T-helper 2 cell treated with Interferon-gamma antibody and Interleukin-4, amounts not matched to agents 100 ng/mL and 5 ng/mL, for 36 hours (primary cell): ENCODE measurements around the gene BAZ2B. TPM values are rescaled to one million over a fixed set of nuclear protein-coding genes. Genes with fewer than 3 reads are reported as not detected.

ENCODE experiments used
- intact Hi-C: fragments of 100-400 bp; cut with micrococcal nuclease; formaldehyde crosslinking; loops from one replicate; pipeline ENCODE4 v1.15.1; 2023
- total RNA-seq: library from RNA; stranded (reverse); gene quantifications from 2 replicates; pipeline ENCODE4 v1.2.3, GENCODE V29; 2022

The BAZ2B gene
- total RNA-seq, 1 donor from 2014 or later: 8.5 TPM

DNA sequence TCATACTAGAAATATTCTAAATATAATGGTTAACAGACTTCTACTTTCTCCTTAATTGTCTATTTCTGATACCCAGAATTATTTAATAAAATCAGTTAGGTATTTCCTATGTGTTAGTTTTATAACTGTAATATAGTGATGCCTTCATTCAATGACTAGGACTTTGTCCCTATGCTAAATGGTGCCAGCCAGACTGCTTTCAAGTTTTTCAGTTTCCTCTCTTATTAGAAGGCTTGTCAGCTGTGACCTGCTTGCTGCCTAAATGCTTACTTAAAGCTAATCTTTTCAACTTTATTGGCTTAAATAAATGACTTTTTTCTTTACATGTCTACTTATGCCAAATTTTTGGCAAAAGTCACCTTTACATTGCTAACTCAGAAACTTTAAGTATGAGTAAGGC, 30.7 kb downstream of the BAZ2B start:
- intact Hi-C loops: no loop called here

- intact Hi-C loops: no loop called here
Observed at GRCh38 chr2:159584796-159585195, 31.6 kb downstream of the BAZ2B start.

DNA sequence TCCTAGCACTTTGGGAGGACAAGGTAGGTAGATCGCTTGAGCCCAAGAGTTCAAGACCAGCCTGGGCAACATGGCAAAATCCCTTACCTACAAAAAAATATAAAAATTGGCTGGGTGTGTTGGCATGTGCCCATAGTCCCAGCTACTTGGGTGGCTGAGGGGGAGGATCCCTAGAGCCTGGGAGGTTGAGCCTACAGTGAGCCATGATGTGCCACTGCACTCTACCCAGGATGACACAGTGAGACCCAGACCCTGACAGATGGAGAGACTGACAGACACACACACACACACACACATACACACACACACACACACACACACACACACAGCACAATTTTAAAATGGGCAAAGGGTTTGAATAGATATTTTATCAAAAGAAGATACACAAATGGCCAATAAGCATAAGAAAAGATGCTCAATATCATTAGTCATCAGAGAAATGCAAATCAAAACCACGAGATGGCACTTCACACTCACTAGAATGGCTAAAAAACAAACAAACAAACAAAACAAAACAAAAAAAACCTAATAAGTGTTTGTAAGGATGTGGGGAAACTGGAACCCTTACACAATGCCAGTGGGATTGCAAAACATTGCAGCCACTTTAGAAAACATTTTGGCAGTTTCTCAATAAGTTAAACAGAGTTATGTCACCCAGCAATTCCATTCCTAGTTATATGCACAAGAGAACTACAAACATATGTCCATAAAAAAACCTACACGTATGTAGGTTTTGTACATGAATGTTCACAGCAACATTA, 42.3 kb downstream of the BAZ2B start:
- intact Hi-C loops: no loop called here

DNA sequence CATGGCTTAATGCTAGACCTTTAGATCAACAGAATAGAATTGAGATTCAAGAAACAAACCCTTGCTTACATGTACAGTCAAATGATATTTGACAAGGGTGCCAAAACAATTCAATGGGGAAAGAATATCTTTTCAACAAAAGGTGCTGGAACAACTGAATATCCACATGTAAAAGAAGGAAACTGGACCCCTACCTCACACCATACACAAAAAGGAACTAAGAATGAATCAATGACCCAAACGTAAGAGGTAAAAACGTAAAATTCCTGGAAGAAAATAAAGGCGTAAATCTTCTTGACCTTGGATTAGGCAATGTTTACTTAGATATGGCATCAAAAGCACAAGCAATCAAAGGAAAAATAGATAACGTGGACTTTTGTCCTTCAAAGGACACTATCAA, 43.1 kb downstream of the BAZ2B start:
- intact Hi-C loops: no loop called here

- intact Hi-C loops: no loop called here
Observed at GRCh38 chr2:159572459-159572858, 43.9 kb downstream of the BAZ2B start.

DNA sequence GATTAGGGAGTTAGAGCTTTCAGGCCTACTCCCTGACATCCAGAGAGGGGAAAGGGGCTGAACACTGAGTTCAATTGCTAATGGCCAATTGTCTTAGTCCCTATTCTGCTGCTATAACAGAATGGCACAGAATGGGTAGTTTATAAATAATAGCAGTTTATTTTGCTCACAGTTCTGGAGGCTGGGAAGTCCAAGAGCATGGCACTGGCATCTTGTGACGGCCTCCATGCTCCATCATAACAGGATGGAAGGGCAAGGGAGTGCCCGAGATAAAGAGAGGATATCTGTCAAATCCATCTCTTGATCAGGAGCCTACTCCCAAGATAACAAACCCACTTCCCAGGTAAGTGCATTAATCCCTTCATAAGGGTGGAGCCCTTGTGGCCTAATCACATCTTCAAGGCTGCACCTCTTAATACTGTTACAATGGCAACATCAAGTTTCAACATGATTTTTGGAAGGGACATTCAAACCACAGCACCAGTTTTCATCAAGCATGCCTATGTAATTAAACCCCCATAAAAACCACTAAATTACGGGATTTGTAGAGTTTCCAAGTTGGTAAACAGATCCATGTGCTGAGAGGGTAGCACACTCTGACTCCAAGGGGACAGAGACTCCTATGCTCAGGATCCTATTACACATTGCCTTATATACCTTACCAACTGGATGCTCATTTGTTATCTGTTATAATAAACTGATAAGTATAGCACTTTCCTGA, 44.6 kb downstream of the BAZ2B start:
- intact Hi-C loops: no loop called here

GRCh38 chr2:159564081-159564480, 52.3 kb downstream of the BAZ2B start:
- intact Hi-C loops: no loop called here

- intact Hi-C loops: no loop called here
Observed at GRCh38 chr2:159562248-159562647, 54.1 kb downstream of the BAZ2B start.

- intact Hi-C loops: no loop called here
Observed at GRCh38 chr2:159561786-159562185, 54.6 kb downstream of the BAZ2B start.

DNA sequence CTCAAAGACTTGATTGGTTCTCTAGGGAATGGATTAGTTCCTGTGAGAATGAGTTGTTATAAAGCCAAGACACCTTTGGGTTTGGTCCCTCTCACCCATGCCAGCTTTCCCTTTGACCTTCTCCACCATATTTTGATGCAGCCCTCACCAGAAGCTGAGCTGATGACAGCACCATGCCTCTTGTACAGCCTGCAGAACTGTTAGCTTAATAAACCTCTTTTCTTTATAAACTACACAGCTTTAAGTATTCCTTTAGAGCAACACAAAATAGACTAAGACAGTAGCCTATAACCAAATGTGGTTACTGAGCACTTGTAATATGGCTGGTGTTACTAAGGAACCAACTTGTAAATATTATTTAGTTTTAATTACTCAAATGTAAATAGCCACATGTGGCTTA, 55.1 kb downstream of the BAZ2B start:
- intact Hi-C loops: no loop called here

- intact Hi-C loops: no loop called here
Observed at GRCh38 chr2:159559034-159559433, 57.3 kb downstream of the BAZ2B start.

DNA sequence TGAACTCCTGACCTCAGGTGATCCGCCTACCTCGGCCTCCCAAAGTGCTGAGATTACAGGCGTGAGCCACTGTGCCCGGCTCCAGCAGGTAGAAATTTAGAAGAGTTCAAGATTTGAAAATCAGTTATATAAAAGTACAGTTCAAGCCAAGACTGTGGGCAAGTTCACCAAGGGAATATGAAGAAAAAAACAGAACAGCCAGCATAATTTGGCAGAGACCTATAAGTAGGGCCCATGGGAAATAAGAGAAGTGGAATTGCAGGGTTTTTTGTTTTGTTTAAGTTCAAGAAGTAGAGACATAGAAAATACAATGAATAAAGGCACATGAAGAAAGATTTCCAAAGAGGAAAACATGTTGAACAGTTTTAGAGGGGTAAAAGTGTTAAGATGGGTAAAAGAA, 57.9 kb downstream of the BAZ2B start:
- intact Hi-C loops: no loop called here

DNA sequence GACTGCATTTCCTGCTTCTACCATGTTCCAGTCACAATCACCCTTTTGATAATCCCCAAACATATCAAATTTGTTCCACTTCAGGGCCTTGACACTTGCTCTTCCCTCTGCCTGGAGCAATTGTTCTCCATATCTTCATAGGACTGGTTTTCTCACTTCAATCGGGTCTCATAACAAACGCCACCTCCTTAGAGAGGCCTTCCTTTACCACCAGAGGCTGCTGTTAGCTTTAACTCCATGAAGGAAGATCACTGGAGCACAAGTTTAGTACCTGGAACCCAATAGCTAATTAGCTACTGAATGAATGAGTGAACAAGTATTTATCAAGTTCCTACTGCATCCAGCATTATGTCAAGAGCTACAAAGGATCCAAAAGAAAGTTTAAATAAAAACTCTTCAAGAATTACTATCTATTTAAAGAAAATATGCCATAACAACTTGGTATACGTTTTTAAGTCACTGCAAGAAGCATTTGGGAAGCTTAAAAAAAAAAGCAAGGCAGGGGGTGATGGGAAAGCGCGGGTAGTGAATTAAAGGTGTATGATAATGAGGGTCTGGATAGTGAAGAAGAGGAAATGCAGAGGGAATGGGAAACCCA, 58.8 kb downstream of the BAZ2B start:
- intact Hi-C loops: no loop called here

- intact Hi-C loops: no loop called here
Observed at GRCh38 chr2:159555651-159556392, 60.5 kb downstream of the BAZ2B start.

DNA sequence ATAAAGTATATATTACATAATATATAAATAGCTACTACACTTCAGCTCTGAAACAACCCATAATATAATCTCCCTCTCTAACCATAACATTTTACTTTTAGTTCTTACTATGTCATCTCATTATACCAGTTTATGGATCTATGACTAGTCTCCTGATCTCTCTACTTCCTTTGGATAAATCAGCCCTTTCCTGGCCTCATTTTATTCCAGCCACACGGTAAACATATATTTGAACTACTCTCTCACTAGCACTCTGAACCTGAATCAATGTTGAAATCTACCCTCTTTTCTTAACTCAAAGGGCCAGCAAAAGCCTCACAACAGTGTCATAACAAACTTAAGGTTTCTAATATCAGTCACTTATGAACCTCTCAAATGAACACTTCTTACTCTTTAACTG, 62.6 kb downstream of the BAZ2B start:
- intact Hi-C loops: no loop called here

- intact Hi-C loops: no loop called here
Observed at GRCh38 chr2:159551806-159552205, 64.5 kb downstream of the BAZ2B start.

GRCh38 chr2:159550231-159550630, 66.1 kb downstream of the BAZ2B start:
- intact Hi-C loops: no loop called here

- intact Hi-C loops: no loop called here
Observed at GRCh38 chr2:159549234-159549633, 67.1 kb downstream of the BAZ2B start.

- intact Hi-C loops: no loop called here
Observed at GRCh38 chr2:159546716-159547430, 69.5 kb downstream of the BAZ2B start.

- intact Hi-C loops: no loop called here
Observed at GRCh38 chr2:159546039-159546438, 70.3 kb downstream of the BAZ2B start.

- intact Hi-C loops: no loop called here
Observed at GRCh38 chr2:159545085-159545484, 71.3 kb downstream of the BAZ2B start.
